C4-2B (cell line): Measurements from ENCODE around the gene NPR2.

Source experiments
- CTCF ChIP-seq: fragments of 450-650 bp; conservative IDR thresholded peaks from 2 replicates; pipeline ENCODE4 v1.5.1; 2017; ENCODE audit warnings: mild to moderate bottlenecking
- ZFX ChIP-seq: fragments of 450-650 bp; IDR thresholded peaks from 2 replicates; pipeline ENCODE4 v1.6.1; 2017

GRCh38 chr9:35763803-35764202 is 27.6 kb upstream of the NPR2 start:
- no peak for TF ChIP-seq CTCF
- no peak for TF ChIP-seq ZFX
